GM18519 (cell line): ENCODE measurements around the gene ETV1.

Source experiments
- ATAC-seq: cut with Tn5 transposase; IDR thresholded peaks from one replicate; pipeline ENCODE4 v1.9.1; 2021; ENCODE audit warnings: mild to moderate bottlenecking, moderate library complexity; ENCODE audit not compliant: unreplicated experiment, low FRiP score

The ETV1 gene

DNA sequence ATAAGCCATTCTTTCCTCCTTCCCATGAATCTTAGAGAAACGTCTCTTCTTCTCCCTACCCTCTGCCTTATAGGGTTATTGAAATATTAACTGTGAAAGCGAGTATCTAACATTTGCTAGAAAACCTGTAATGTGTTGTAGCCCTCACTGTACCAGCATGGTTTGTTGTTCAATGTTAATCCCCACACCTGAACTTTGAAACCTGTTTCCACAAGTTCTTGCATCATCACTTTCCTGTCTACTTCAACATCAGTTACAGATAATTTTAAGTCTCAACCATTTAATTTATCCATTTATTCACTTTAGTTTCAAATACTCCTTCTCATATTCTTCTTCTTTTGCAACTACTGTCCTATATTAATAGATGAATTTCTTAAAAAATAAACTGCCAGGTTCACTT lies 148.2 kb downstream of the ETV1 start:
- no peak for ATAC-seq
